ENCODE measurements around the gene ZNF521.

DNA sequence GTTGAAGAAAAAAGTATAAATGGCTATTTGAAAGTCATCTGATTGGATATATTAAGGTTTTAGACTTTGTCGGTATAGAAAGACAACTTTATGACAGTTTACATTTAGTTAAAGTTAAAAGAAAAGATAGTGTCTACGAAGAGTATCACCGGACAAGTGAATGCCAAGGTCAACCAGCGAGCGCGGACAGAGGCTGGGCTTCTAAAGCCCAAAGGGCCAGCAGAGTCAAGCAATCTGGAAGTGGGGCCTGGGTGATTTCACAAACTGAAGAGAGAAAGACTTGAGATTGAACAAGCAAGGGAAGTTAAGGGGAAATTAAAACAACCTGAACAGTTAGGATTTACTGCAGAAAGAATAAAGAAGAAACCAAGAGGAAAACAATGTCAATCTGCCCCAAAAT, 16.3 kb downstream of the ZNF521 start:
- TF ChIP-seq, protein P1, sequence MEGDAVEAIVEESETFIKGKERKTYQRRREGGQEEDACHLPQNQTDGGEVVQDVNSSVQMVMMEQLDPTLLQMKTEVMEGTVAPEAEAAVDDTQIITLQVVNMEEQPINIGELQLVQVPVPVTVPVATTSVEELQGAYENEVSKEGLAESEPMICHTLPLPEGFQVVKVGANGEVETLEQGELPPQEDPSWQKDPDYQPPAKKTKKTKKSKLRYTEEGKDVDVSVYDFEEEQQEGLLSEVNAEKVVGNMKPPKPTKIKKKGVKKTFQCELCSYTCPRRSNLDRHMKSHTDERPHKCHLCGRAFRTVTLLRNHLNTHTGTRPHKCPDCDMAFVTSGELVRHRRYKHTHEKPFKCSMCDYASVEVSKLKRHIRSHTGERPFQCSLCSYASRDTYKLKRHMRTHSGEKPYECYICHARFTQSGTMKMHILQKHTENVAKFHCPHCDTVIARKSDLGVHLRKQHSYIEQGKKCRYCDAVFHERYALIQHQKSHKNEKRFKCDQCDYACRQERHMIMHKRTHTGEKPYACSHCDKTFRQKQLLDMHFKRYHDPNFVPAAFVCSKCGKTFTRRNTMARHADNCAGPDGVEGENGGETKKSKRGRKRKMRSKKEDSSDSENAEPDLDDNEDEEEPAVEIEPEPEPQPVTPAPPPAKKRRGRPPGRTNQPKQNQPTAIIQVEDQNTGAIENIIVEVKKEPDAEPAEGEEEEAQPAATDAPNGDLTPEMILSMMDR (conservative IDR thresholded peaks at IDR 0.05; ENCODE audit: low read length) = no peak
- TF ChIP-seq EZH2phosphoT487 (IDR thresholded peaks at IDR 0.05; ENCODE audit: borderline replicate concordance, low read depth, low read length) = no peak

Data from OCI-LY7 (cell line).